Superior temporal gyrus (tissue), 1 donor: ENCODE measurements around the gene NF2.

ENCODE experiments used
- DNase-seq: peaks from one replicate; pipeline ENCODE4 v3.0.0-alpha.2; 2016; ENCODE audit errors: extremely low spot score

NF2 gene

DNA sequence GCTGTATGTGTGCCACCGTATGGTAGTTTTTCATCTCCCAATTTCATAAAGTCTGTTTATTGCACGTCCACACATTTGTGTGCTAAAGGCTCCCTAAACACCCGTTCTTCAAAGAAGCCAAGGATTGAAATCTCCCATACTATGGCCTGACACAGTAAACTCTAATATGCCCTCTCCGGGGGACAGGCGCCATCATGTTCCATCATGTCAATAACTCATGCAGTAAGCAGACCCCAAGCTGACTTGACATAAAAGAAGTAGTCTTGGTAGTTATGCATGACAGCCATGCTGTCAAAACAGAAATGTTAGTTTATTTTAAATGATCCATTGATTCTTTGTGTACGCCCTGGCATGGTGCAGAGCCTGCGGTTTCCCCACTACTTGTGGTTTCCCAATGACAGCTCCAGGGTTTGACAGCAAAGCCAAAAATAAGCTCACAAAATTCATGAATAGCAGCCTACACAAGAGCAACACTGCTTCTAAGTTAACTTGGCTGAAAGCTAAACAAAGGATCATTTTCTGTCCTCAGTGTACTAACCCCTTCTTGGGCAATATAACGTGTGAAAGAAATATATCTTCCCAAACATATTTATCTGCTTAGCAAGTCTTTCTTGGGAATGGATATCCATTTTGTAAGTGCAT lies 59.9 kb downstream of the NF2 start:
- no peak for DNase-seq

DNA sequence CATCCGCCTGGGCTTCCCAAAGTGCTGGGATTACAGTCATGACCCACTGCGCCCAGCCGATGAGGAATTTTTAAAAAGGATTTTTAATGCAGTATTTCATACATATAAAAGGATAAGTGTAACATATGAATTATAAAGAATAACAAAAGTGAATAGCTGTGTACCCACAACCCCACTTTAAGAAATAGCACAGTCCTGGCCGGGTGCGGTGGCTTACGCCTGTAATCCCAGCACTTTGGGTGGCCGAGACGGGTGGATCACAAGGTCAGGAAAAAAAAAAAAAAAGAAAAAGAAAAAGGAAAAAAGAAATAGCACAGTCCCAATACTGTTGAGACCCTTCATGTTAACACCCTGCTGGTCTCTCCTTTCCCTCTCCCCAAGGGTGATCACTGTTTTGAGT lies 62.1 kb downstream of the NF2 start:
- DNase-seq, result no peak

DNA sequence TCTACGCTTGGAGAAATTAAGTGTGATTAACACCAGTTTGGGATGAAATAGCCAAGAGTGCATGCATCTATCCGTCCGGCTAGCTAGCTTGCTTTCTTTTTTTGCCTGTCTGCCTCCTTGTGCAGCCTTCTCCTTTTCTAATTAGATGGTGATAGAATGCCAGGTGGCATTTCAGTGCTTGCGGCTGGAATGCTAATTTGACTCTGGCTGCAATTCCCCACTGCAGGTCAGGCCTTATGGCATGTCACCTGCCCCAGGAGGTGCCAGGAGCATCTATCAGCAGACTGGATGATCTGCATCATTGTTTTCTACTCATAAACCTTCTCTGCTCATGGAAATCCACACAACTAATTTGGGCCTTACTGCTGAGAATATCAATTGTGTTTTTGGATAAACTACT lies 65.2 kb downstream of the NF2 start:
- DNase-seq, result no peak

DNA sequence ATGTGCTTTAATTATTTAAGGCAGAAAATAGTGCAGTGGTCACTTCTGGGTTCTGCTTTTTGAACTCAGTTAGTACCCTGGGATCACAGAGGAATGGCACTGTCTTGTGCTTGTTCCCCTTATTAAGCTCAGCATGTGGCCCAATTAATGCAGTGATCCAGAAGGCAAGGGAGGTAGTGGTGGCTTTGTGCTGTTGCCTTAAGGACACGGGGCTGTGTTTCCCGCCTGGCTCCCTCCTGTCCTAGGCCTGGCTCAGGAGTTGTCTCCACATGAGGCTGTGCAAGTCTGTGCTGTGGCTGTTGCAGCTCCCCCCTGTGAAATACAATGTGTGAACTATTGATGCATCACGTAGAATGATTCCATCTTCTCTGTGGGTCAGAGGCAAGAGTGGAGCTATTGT lies 67.2 kb downstream of the NF2 start:
- no peak for DNase-seq

DNA sequence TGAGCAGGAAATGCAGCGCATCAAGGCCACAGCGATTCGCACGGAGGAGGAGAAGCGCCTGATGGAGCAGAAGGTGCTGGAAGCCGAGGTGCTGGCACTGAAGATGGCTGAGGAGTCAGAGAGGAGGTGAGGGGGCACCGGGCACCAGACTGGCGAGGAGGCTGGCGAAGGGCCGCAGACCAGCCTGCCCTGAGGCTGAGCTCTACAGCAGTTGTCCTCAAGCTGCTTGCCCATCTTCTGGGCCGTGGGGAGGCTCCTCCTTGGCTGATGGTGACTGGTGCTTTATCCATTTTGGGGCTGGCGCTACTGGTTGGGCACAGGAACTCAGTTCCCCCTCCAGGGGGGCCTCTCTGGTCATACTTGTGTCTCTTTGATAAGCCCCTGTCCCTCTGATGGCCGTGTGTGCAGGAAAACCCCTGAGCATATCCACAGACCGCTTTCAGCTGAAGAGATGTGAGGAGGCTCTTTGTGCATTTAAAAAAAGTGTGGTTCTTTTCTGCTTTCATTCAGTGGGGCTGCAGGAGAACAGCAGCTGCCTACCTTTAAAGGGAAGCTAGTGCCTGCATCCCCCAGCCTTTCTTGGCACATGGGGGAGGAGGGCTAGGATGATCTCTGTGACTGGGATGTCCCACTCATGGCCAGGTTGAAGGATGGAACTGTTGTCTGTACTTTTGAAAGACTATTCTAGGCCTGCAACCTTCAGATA lies 70.1 kb downstream of the NF2 start:
- no peak for DNase-seq

DNA sequence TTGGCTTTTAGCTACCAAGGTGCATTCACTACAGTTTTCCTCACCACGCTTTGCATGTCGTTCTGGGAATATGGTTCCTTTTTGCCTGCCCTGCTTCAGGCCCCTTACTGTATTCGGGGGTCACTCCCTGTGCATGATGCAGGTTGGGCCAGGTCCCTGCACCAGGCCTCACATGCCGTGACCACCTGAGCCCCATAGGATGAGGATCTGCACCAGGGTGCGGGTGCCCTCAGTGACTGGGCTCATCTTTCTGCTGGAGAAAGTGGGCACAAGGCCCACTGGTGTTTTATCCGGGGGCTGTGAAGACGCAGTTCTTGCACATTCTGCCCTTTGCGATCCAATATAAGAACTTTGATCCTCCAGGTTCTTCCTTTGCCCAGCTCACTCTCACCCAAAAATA lies 70.7 kb downstream of the NF2 start:
- no peak for DNase-seq

DNA sequence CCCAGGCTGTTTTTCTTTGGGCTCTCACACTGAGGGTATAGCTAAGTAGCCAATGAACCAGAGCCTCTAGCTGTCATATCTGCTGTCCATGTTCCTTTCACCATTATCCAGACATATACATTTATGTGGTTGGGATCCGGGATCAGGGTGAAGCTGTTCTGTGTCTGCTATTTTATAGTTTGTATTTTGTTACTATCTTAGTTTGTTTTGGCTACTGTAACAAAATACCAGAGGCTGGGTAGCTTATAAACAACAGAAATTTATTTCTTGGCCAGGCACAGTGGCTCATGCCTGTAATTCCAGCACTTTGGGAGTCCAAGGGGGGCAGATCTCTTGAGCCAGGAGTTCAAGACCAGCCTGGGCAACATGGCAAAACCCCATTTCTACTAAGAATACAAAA lies 75.9 kb downstream of the NF2 start:
- DNase-seq, result no peak

DNA sequence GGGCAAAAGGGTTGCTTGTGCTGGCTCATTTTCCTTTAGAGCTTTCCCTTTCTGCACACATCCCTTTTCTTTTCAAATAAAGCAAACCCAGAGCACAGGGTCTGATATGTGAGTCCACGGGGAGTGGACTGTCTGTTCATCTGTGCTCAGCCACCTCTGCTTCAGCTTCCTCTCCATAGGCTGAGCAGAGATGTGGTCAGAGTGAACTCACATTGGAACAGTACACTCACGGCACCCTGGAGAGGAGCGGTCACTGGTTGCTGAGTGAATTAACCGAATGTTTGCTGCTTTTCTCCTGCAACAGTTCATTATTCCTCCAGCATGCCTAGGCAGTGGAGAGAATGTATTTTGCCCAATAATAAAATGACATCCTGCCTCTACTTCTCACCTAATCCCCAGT lies 80.1 kb downstream of the NF2 start:
- no peak for DNase-seq

DNA sequence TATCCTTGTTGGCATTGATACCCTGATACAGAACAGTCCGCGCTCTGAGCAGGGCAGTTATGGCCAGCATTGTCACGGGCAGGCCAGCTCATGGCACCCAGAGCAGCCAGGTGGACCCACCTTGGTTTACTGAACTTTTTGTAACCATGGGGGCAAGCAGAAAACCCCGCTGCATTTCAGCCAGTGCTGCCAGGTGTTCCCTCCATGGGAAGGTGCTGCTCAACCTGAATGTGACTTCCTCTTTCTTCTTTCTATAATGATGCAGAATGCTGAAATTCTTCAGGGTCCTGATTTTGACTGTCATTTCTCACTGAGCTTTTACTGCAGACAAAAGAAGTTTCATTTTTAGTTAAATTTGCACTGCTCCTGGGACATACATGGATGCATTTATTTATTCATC lies 80.8 kb downstream of the NF2 start:
- DNase-seq, result no peak

DNA sequence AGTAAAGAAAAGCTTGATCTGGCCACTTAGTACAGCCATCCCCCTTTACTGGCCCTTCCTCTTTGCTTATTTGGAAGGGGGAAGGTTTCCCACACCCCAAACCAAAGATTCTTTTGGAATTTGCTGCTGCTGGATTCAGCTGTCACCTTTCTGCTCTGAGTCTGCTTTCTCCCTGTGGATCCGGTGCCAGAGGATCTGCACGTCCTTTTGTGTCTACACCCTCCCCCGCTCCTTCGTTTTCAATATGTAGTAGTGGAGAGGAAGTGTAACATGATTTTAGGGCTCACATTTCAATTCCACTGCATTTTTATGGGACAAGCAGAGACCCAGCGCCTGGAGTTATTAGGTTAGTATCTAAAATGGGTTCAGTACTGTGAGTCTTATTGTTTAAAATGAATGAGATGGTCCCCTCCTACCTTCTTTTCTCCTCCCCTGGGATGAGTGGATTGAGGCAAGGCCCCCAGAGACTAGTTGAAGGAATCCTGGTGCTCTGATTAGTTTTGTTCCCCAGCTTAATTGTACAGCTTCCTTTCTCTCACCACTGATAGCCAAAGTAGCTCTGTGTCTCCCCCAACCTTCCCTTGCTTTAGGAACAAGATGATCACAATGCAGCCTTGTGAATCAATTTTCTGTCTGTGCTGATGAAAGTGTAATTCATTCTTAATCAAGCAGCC lies 85.9 kb downstream of the NF2 start:
- no peak for DNase-seq

DNA sequence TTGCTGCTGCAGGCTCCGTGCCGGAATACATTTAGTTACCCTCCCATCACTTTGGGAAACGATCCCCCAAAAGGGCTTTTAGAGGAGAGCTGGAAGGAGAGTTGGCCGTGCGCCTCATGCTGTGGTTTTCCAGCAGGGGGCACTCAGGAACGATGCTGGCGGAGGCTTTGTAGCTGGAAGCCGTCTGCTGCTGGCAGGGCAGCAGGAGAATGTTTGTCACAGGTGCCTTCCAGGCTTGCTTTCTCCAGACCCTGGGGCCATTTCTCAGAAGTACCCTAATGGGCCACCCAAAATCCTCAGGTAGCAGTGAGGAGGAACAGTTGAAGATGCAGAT lies 86.4 kb downstream of the NF2 start:
- peak; percentile 90 for DNase-seq

DNA sequence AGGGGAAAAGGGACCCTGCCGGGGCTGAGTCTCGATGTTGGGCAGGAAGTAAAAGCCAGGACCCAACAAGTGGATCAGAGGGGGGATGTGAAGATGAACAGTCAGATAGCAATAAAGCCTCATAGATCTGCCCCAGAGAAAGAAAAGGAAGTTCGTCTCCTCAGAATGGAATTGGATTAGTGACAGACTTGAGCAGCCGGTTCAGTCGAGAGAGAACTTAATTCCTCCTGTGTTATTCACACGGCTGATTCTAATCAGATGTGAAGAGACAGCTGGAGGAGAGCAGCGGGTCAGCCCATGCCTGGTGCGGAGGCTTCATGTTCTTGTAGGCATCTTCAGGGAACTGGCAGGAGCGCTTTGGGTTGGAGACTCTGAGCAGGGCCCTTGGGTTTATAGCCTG lies 87.0 kb downstream of the NF2 start:
- no peak for DNase-seq

DNA sequence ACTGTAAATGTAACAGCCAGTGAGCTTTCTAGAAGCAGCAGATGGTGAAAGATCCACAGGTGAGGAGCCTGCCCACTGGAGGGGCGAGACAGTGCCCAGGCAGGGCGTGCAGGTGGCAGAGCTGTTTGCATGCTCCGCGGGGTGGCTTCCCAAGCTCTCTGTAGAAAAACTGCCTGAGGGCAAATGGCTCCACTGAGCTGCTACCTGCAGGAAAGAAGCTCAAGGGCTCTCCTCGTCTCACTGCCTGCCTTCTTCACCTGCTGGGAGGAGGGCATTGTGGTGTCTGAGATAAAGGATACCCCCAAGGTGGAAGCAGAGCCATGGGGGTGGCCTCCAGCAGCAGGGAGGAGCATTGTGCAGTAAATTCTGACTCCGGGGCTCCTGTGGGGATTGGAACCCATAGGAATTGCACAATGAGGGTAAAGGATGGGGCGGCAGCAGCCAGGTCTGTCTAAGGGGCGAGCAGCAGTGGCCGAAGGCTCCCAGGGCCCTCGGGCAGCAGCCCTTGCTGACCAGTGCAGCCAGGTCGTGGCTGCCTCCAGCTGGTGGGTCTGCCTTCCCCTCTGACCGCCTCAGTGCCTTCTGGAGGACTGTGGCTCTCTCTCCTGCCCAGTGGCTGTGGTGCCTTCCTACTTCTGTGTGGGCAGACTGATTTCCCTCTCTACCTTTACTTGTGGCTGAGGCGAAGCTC lies 88.3 kb downstream of the NF2 start:
- DNase-seq, result no peak

DNA sequence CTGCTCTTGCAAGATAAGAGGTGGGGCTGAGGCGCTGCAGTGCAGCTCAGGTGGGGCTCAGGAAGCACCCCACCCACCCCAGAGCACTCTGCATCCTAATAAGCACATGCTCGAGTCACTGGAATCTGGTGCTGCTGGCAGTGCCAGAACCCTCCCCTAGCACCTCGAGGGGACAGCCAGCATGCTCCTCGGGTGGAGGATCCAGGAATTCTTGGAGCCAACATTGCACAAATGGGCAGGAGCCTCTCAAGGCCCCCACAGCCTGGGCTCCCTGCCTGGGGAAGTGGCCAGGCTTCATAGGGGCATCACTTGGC lies 88.9 kb downstream of the NF2 start:
- DNase-seq, result no peak

DNA sequence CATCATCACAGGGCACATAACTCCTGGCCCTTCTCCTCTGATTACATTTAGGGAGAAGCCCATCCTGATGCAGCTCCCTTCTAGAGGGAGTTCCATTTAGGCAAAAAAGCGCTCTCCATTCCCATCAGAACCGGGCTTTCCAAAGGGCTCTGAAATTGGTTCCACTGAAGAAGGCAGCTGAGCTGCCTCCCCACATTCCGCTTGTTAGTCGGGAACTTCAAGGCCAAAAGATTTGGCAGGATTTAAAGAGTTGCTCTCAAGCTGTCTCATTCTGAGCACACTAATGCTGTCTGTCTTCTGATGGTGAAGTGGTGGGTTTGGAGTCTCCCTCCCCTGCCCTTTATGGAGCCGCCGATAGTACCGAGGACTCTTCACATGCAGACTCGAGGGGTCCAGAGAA lies 89.7 kb downstream of the NF2 start:
- DNase-seq, result no peak

DNA sequence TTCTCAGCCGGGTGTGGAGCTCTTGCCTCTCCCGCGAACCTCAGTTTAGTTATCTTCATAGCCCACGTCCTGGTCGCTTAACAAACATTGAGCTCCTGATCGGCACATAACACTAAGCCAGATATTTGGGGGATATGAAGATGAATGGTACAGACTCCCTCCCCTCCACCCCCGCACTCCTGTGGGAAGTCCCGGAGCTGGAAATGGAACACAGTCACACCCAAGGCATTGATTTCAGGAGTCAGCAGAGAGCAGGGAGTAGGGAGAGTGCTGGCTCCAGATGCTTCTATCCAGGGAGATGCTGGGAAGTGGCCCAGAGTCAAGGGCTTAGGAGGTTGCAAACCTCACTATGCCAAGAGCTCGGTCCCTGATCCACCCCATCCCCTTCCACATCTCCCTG lies 90.2 kb downstream of the NF2 start:
- DNase-seq, result no peak

DNA sequence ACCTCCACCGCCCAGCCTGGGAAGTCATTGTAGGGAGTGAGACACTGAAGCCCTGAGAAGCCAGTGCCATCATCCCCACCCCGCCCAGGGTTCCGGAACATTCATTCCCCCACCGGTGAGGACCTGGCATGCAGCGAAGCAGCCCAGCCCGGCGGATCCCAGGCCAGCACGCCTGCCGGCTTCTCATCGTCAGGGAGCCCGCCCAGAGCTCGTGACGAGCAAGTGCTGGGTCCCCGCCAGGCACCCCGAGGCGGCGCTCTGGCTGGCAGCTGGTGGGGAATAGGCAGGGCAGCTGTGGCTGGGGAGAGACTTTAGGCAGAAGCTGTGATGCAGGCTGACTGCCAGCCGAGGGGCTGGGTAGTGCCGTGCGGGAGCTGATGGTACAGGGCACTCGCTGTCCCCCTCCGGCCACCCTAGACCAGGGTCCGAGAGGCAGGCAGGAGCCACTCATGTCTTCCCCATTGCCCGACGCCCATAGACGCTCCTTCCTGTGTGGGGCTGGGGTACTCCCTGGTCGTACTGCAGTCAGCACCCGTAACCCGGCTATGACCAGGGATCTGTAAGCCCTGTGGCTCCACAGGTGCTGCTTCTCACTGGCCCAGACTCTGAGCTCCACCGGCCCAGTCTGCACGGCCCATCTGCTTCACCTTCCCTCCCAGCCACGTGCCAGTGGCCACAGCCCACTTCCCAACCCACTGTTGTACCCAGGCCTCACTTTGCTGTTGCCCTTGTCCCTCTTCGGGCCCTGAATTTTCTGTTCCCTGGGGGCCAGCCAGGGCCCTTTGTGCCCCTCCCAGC lies 91.9 kb downstream of the NF2 start:
- DNase-seq, result peak; percentile 63

DNA sequence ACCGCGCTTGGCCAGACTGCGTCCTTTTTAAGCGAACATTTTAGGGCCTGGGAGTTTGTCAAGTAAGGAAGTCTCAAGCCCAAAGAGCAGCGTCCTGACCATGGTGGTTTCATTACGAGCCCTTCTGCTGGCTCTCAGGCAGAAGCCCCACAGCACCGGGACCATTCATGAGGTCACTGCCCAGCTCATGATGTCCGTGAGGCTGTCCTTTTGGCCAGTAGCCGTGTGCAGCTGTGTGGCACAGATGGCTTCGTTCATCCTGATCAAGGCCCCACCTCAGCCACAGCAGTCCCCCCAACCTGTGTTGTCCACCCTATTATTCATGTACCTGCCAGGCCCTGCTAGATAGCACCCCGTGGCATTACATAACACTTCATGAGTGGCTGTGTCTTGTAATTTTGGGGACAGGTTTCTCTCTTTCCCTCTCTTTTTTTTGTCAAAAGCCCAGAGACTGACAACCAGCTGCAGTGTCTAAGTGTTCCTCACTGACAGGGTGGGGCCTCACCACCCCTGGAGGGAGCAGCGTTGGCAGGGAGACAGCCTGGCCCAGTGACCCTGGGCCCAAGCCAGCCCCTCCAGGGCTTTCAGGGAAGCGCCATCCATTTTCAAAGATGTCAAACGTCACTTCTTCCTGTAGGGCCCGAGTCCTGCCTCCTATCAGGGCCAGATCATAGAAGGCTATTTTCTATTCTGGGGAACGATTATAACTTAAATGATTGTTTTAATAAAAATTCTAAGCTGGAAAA lies 94.6 kb downstream of the NF2 start:
- no peak for DNase-seq

DNA sequence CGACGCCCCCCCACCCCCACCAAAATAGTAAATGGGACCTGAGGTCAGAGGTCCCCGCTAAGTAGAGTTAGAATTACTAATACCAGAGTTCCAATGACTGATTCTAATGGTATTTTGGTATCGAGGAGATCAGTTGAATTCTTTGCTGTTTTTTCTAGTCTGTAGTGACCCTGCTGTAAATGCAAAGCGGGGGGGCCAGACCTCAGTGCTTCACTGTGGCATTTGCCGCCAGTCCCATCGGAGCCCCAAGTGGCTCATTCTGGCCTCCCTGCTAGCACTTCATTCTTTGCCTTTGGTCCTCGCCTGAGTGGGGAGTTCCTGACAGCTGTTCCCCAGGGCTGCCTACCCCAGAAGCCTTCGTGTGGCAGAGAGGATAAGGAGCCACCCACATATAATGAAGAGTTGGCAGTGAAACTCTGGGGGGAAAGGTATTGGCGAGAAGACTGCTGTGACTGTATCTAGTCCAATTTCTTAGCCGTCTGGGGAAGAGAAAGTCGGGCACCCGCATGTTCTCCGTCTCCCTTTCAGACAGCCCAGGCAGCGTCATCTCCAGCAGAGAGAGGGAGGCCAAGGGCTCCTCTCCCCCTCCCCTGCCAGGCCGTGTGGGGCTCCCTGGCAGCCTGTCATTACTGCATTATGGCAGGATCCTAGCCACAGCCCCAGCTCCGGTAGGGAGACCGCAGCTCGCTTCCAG lies 96.9 kb downstream of the NF2 start:
- no peak for DNase-seq

DNA sequence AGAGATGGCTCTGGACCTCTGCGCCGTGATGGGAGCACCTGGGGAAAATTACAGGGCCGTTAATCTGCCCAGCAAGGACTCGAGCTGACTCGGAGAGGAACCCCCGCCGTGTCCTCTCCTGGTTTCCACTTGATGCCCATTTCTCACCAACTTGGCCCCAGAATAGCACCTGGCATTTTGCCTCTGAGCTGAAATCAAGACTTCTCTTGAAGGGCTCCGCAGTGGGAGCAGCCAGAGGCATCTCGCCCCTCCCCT lies 97.4 kb downstream of the NF2 start:
- DNase-seq, result no peak
